HUDEP-2 (cell line): ENCODE results near the gene GMDS.

Experiments used
- DNase-seq, 76 experiments: peaks; one replicate each; lab custom pipeline; 2025; ENCODE audit not compliant: unreplicated experiment in 76 of 76; lab: John Stamatoyannopoulos, UW

GMDS gene

DNA sequence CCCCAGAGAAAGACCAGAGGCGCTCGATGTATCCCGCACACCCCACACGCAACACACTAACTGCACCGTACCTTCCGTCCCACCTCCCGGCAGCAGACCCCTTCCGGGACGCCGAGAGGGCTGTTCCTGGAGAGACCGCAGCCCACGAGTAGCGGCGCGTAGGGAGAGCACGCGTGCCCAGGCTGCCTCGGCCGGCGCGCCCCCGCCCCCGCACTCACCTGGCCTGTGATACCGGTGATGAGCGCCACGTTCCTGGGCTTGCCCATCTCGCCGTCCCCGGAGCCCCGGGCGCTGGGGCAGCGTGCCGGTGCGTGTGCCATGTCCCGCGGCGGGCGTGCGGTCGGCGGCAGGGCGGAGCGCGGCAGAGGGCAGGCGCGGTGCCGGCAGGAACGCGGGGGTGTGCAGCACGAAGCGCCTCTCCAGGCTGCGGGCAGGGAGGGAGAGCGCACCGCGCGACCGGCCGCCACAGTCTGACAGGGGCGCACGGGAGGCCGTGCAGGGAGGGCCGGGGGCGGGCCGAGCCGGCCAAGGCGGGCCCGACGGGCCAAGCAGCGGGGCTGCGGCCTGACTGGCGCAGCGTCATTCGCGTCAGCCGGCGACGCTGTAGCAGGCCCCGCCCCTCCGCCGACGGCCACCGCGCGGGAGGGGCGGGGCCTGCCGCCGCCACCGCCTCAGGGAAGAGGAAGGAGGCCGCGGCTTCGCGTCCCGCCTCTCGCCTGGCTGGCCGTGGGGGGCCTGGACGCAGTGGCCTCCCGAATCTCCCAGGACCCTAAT lies at the start of gene GMDS:
TSS of gene GMDS (minus strand) at position 503 of the 774 bp plus-strand sequence.
- DNase-seq, result peak in 73 of 76 experiments; percentile 47 to 93 (median 80)

DNA sequence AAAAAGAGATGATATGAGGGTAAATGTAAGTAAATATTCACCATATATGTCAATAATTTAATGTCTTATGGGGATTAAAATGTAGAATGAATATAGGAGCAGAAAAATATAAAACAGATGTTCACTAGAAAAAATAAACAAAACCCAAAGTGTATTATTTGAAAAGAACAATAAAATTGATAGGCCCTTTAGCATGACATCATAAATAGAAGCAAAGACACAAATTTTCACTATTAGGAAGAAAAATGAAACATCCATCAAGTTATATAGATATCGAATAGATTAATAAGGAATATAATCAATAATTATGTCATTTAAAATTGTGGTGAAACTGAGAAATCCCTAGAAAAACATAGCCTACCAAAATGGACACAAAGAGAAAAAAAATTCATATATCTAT lies 40.1 kb upstream of the GMDS start:
- DNase-seq, result no peak

DNA sequence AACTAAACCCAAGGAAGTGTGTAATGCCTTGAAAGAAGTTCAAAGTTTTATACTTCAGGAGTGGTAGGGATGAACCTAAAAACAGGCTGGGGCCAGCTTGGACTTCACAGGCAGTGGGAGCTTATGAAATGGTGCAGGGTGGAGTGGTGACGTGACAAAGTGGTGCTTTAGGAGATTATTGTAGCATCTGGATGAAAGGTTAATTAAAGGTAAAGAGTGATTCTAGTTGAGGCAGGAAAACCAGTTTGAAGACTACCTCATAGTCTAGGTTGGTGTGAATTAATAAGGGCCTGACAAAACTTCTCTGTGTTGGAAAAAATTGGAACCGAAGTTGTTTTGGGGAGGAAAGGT lies 30.5 kb upstream of the GMDS start:
- no peak for DNase-seq

DNA sequence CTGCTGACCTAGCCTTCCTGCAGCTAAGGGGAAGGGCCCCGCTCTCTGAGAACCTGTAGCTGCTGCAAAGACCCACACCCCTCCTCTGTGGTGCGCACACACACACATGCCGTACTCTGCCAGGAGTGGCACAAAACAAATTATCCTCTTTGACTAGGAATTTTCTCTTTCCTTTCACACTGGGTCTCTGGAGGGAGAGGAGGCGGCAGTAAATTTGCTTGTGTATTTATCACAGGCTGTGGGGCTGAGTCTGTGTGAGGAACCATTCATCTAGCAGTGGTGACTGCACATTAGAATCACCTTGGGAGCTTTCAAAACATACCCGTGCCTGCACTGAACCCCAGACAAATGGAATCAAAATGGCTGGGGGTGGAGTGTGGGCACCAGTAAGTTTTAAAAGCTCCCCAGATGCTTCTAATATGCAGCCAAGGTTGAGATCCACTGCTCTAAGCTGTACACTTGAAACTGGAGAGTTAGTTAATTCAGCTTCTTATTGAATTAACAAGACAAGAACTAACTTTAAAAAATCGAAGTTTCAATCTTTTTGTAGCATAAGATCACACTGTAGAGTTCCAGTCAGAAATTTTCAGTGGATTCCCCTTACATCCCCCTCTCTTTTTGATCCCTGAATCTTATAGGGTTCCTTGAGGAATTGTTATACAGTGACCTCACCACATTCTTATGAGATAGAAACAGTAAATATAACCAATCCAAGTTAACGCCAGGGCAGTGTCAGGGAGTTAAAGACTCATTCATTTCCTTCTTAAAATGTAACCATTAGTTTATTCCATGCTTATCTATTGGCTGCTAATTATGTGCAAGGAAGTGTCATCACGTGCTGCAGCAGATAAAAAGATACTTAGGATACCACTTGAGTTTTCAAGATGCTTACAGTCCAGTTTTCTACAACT lies 29.8 kb upstream of the GMDS start:
- DNase-seq, result no peak

DNA sequence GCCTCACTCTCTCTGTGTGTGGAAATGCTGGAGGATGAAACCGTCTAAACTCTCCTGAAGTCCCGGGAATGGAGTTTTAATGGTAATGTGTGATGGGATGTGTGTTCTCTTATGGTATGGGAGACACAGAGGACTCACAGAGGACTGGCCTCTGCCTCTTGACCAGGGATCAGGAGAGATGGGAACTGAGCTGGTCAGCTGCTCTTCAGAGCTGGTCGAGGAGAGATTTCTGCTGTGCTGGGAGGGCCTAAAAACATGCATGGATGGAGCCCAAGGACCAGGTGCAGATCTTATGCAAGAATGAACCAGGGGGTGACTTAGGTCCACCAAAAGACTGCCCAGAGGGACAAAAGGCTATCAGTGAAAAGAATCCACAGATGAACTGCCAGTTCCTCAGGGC lies 27.3 kb upstream of the GMDS start:
- DNase-seq, result no peak

DNA sequence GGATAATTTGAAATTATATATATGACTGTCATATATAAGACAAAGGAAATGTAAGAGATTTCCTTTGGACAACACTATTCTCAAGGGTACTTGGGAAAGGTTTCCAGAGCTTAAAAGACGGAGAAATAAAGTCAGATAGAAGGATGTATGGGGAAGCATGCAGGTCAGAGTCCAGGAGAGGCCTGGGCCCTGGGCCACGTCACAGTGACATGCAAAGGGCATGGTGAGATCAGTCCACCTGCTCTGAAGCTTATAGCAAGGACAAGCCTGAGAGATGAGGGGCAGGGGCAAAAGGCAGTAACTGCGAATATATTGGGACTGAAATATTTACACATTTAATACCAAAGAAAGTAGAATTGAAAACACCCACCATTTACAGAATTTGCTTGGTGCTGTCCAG lies 24.6 kb upstream of the GMDS start:
- no peak for DNase-seq

DNA sequence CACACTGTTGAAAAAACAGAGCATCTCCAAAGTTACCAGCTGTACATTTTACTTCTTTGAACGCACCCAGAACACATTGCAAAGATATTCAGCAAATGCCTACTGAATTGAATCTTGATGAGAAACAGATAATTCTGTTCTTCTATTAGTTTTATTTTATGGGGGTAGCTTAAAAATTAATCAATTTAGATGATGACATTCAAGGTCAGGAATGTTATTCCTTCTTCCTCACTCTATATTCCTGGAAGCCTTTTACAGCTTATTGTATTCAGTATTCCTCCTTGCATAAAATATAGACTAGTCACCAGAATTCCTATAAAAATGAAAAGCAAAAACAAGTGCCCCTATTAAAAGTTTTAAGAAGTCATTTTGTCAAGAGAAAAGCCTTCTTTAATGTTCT lies 21.4 kb upstream of the GMDS start:
- DNase-seq, result no peak

DNA sequence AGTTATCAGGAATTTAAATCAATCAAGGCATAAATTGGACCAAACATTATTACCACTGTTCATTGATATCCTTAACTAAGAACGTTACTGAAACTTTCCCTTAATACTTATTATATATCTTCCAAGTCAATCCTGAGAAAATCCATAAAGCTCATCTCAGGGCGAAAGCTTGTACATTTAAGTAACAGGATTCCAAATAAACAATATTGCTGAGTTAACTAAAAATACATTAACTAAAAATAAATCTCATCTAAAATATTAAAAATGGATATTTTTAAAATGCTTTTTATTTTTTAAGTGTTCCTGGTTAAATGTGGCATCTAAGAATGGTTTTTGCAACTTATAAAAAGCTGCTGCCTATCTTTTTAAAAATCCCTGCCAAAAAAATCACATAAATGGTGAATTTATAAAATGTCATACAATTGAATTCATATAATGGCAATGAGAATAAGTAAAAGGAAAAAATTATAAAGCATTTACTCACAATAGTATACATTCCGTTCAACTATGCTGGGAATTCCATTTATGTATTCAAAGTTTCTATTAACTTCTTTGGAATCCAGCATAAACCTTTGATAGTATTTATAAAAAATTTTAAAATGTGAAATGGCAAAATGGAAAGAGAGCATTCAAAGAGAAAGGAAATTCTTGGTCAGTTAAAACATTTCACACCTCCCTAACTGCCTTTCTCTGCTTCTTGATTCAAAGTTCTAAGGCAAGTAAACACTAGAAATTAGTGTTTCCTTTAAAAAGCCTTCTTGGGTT lies 20.8 kb upstream of the GMDS start:
- DNase-seq, result no peak

DNA sequence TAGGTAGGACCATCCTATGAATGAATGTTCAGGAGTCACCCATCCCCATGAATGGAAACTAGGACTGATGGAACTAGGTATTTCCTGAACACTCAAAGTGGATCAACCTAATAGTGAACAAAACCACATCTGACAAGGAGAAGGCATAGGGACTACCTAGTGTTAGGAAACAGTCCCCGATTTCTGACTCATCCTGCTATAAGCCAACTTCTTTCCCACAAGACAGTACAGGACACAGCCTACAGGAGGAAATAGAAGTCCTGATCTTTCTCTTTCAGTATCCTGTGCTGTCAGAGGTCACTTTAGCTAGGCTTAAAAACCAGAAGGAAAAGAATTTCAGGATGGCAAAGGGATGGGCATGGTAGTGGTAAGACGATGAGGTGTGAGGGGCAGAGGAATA lies 19.5 kb upstream of the GMDS start:
- no peak for DNase-seq

DNA sequence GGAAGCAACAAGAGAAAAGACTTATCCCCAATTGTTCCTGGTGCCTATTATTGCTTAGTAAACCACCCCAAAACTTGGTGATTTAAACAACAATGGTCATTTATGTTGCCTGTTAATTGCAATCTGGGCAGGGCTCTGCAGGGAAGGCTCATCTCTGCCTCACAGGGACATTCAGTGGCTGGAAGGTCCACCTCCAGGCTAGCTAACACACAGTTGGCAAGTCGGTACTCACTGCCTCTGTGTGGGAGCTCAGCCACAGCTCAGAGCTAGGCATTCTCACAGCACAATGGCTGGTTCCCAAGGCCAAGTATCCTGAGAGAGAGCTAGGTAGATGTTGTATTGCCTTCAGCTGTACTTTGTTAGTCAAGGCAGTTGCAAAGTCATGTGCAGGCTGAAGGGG lies 18.5 kb upstream of the GMDS start:
- DNase-seq, result no peak

DNA sequence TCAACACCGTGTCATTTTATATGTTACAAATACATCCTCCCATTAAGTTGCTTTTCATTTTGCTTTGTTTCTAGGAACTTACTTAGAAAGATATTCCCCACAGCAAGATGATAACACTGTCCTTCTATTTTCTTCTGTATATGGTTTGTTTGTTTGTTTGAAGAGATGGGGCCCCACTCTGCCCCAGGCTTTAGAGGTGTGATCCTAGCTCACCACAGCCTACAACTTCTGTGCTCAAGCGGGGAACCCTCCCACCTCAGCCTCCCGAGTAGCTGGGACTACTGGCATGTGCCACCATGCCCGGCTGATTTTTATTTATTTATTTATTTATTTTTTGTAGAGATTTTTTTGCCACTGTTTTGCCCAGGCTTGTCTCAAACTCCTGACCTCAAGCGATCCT lies 14.2 kb upstream of the GMDS start:
- no peak for DNase-seq

DNA sequence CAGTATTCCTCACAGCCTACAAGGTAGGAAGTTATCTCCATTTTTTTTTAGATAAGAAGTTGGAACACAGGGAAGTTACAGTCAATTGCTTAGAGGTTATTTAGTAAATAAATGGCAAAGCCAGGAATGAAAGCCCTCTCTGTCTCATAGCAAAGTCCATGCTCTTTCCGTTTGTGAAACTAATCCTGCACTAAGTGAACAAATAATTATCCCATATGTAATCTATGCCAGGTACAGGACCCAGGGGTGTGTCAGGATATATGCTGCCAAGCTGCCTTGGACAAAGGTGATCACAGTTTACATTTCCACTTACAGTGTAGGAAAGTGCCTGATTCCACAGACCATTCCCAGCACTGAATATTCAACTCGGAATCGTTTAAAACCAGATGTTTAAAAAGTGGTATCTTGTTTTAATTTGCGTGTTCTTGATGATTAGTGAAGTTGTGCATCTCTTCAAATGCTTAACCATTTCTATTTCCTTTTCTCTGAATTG lies 13.6 kb upstream of the GMDS start:
- no peak for DNase-seq

DNA sequence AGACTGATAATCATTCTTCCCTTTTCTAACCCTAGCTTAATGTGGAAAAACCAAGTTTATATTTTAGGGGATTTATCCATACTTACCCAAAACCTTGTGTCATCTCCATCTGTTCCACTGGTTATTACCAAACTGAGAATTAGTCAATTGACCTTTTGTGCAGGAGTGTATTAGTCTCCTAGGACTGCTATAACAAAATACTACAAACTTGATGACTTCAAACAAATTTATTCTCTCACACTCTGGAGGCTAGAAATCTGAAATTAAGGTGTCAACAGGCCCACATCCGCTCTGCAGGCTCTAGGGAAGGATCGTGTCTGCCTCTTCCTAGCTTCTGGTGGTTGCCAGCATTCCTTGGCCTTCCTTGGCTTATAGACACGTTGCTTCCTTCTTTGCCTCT lies 12.7 kb upstream of the GMDS start:
- DNase-seq, result no peak

DNA sequence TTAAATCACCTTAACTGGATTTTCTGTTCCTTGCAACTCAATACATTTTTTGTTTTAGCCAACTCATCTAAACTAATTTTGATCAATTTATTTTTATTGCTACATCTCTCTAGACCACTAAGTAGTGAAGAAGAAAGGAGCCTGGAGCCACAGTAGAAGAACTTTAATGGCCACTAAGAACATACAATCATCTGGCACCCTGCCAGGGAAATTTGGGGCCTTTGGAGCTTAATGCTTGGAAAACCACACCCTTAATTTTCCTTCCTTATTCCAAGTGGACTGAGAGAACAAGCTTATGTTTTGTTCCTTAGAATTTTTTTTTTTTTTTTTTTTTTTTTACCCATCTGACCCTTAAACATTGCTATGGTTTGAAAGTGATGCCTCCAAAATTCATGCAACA lies 12.0 kb upstream of the GMDS start:
- DNase-seq, result no peak

DNA sequence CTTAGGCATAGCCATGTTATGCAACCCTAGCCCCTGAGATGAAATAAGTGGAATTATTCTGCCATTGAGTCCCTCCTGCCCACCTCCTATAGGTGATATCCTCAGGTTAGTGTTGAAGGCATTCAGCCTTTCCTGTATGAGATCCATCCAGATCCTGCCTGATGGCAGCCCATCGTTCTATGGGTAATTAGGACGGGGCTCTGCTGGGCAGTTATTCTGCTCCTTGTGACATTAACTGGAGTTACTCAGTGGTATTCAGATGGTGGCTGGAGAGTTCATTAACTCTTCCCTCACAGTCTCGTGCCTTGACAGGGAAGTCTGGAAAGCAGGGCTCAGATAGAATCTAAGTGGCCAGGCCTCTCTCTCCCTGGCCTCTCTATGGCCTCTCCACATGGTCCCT lies 9.3 kb upstream of the GMDS start:
- no peak for DNase-seq

DNA sequence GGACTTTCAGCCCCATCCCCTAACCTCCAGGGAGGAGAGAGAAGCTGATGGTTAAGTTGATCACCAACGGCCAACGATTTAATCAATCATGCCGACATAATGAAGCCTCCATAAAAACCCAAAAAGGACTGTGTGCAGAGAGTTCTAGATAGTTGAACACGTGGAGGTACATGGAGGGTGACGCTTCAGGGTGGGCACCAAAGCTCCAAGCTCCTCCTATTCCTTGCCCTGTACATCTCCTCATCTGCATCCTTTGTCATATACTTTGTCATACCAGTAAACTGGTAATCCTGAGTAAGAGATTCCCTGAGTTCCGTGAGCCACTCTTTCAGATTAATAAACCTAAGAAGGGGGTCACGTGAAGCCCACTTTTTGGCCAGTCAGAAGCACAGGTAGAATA lies 3.7 kb upstream of the GMDS start:
- DNase-seq, result no peak

DNA sequence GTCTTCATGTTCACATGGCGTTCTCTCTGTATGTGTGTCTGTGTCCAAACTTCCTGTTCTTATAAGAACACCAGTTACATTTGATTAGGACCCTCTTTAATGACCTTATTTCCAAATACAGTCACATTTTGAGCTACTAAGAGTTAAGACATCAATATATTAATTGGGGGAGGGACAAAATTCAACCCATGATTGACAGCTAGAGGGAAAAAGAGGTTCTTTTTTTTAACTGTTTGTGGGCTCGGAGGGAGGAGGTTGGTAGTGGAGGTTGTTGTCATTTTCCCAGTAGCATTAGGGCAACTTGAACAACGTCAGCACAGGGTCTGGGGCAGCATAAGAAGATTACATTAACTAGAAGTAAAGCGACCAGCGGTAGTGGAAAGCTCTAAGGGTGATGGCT lies 2.3 kb upstream of the GMDS start:
- DNase-seq, result no peak

DNA sequence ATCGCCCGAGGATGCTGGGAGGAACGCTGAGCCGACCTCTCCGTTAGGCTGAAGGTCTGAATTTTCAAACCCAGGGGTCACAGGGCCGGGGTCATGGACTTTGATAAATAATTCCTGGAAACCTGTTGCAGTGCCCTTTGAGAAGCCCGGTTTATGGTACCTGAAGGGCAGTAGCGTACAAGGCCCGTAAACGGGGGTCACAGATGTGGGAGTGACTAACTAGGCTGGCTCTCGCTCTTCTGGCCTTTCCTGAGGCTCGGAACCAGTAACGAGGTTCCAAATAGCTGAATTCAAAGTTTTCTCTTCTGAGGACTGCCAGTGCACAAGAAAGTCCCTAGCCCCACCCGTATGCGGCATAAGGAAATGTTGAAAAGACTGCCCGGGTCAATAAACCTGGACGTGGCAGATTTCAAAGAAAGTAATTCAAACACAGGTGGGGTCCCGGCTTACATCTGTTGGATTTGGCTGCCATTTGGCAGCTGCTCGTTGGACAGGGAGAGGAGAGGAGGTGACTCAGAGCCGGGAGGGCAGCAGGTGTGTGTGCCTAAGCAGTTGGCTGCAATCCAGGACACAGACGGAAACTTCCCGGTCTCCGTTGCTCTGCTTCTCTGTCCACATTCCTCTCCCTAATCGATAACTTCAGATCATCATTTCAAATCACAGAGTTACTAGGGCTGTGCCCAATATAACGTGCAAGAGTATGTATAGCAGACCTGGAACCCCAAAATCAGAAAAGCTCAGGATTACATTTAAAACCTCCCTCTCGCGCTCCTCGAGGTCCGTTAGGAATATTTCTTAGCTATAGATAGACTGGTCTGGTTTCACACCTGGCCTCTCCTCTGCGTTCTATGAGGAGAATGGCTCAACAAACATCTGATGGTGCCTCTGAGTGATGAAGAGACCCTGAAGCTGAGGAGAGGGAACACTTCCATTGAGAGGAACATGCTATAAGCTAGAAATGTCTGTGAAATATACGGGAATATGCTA lies 765 bp upstream of the GMDS start:
- DNase-seq, result peak in 54 of 76 experiments; percentile 6 to 83 (median 38)

DNA sequence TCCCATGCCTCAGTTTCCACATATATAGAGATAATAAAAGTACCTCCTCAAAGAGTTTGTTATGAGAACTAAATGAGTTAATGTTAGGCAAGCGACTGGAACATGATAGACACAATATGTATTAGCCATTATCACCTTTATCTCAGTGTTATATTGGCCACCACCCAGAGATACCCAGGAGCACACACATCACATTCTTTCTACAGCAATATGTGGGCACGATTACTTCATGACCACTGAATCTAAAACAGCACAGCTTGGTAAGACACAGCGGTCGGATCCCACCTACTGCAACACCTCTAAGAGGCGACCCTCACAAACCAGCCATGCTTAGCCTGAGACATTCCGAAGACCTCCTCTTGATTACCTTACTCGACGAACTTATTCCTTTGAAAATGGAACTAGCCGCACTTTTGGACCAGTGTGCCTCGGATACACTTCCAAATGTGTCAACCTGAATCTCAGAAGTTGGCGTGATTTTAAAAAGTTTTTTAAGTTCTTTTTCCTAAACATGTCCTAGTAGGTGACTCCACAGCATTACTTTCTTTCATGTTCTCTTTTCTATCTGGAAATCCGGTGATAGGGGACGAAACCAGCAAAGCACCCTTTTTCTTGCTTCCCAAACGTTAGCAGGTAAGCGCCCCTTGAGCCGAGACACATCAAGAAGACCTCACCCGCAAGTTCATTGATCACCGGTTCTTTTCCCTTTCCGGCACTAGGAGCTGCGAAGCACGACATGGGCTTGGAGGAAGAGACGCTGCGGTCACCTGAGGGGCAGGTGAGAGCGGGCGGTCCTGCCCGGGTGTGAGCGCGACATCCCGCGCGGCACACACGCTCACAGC lies 923 bp downstream of the GMDS start:
- peak in 2 of 76 experiments; percentile 11 to 24 for DNase-seq
